CD4-positive, alpha-beta T cell (primary cell): ENCODE data around the gene EIF1. TPM values are rescaled to one million over a fixed set of nuclear protein-coding genes. Genes with fewer than 3 reads are reported as not detected.
A peak's percentile ranks its signal among the peaks of the same experiment; 100 is the strongest.
"Not testable (repeated sequence)": the region's sequence is repeated elsewhere in the genome, so short reads cannot be mapped to it uniquely, and the experiment has no call there.

ENCODE experiments used
- ATAC-seq: fragments of 200-7000 bp; cut with Tn5 transposase; one replicate; pipeline ENCODE4 v1.10.0; 2022; ENCODE audit warnings: mild to moderate bottlenecking; ENCODE audit not compliant: poor library complexity
- CTCF ChIA-PET: fragments of 350-600 bp; sonication (Branson Sonifier 250); formaldehyde crosslinking; loops from one replicate; lab custom pipeline; 2021; ENCODE audit warnings: antibody characterized with exemption, inconsistent platforms; lab: Charles Lee
- POLR2A ChIA-PET: fragments of 350-600 bp; sonication (Branson Sonifier 250); formaldehyde crosslinking; loops from one replicate; lab custom pipeline; 2021; ENCODE audit warnings: antibody characterized with exemption, inconsistent platforms; lab: Charles Lee
- DNase-seq, 14 experiments: peaks; one replicate each; pipeline ENCODE4 v3.0.0-alpha.2; 2013 to 2020; ENCODE audit warnings: mixed read lengths in 2 of 14
- H3K27ac ChIP-seq, 2 donors: one replicate each; pipeline versions ENCODE4 v1.5.1 to v1.7.0; 2013; ENCODE audit warnings: low read length in 2 of 2, low read depth in 1 of 2, mild to moderate bottlenecking in 1 of 2
- H3K27me3 ChIP-seq, 2 experiments: 1 replicate in 1 of 2; 2 replicates in 1 of 2; pipeline versions ENCODE4 v1.6.1 to v1.7.0; 2013; ENCODE audit warnings: low read length in 2 of 2, control low read depth in 1 of 2, mild to moderate bottlenecking in 1 of 2, moderate library complexity in 1 of 2; ENCODE audit not compliant: insufficient read depth in 2 of 2, control insufficient read depth in 1 of 2
- H3K36me3 ChIP-seq: one replicate; pipeline ENCODE4 v1.6.1; 2013; ENCODE audit warnings: low read length, control low read depth; ENCODE audit not compliant: insufficient read depth
- H3K4me1 ChIP-seq: one replicate; pipeline ENCODE4 v1.6.1; 2013; ENCODE audit warnings: low read length, control low read depth; ENCODE audit not compliant: insufficient read depth
- H3K4me3 ChIP-seq: one replicate; pipeline ENCODE4 v1.5.1; 2013; ENCODE audit warnings: mild to moderate bottlenecking, low read length, moderate library complexity
- H3K9me3 ChIP-seq, 2 experiments: 1 replicate in 1 of 2; 2 replicates in 1 of 2; pipeline versions ENCODE4 v1.6.1 to v1.7.0; 2013; ENCODE audit warnings: low read length in 2 of 2, mild to moderate bottlenecking in 2 of 2, control low read depth in 1 of 2, moderate library complexity in 1 of 2; ENCODE audit not compliant: control insufficient read depth in 1 of 2, insufficient read depth in 1 of 2
- H3K27ac Mint-ChIP-seq: one replicate; pipeline ENCODE4 v1.8.0; 2020; ENCODE audit warnings: mixed read lengths
- H3K27me3 Mint-ChIP-seq: one replicate; pipeline ENCODE4 v1.8.0; 2021; ENCODE audit warnings: mixed read lengths
- H3K36me3 Mint-ChIP-seq: one replicate; pipeline ENCODE4 v1.8.0; 2021; ENCODE audit warnings: low read depth, mixed read lengths
- H3K4me1 Mint-ChIP-seq: one replicate; pipeline ENCODE4 v1.8.0; 2021; ENCODE audit warnings: low read depth, mixed read lengths
- H3K4me3 Mint-ChIP-seq: one replicate; pipeline ENCODE4 v1.8.0; 2020; ENCODE audit warnings: mild to moderate bottlenecking, mixed read lengths
- H3K9me3 Mint-ChIP-seq: one replicate; pipeline ENCODE4 v1.8.0; 2020; ENCODE audit warnings: mixed read lengths
- CTCF ChIP-seq: fragments of 200-600 bp; IDR thresholded peaks from one replicate; pipeline ENCODE4 v1.8.0; 2022; ENCODE audit warnings: antibody characterized with exemption, mild to moderate bottlenecking
- intact Hi-C, 2 experiments: fragments of 100-400 bp; cut with DNase I in 1 of 2; cut with micrococcal nuclease in 1 of 2; formaldehyde crosslinking; loops; one replicate each; pipeline versions ENCODE4 v1.15.1 to v1.9.0; 2023 to 2025; cut with DNase I, micrococcal nuclease
- polyA plus RNA-seq, 2 donors: library from polyadenylated mRNA; unstranded; fragments of 120-200 nt; gene quantifications; one replicate each; pipeline ENCODE4 v1.2.1, GENCODE V29; 2013
- total RNA-seq, 174 experiments: library from RNA in 2 of 174; stranded (reverse) in 2 of 174; gene quantifications; one replicate each; pipeline ENCODE4 v1.2.3 and lab custom pipeline; 2021 to 2026

Gene EIF1
- total RNA-seq (1,000 to 10,000 TPM; 3,351 to 3,391 TPM), total RNA-seq (lab: John Stamatoyannopoulos, UW) (126 to 1,884 (median 250) reads per million in 172 experiments)
- 1,037 TPM for polyA plus RNA-seq (2013, experiment 1 of 2)
- 1,809 TPM for polyA plus RNA-seq (2013, experiment 2 of 2)

- Mint-ChIP-seq H3K36me3 (peaks cover 57% of the 10 kb centered on the region), H3K9me3 (no peaks in the 10 kb centered on the region), H3K27me3 (peaks cover 10% of the 10 kb centered on the region), H3K4me3 (peak within 1 kb of the TSS; percentile 99), H3K27ac (peak within 1 kb of the TSS; percentile 100), H3K4me1 (peaks cover 50% of the 10 kb centered on the region)
- TF ChIP-seq CTCF: no peak
- Histone ChIP-seq H3K4me1 (peaks cover 36% of the 10 kb centered on the region), H3K27ac (peak within 1 kb of the TSS; percentile 99 to 100), H3K9me3 (no peaks in the 10 kb centered on the region), H3K27me3 (no peaks in the 10 kb centered on the region), H3K4me3 (peak within 1 kb of the TSS; percentile 81), H3K36me3 (peaks cover 47% of the 10 kb centered on the region)
- ChIA-PET POLR2A (interaction anchor here (0.6 to 5.6 kb wide), 76 partner anchors 11 to 1795 kb away, joined by 3 to 373 read pairs (median 4); partner anchors contain the start of genes ACLY, BECN1, CNP and DHX8), CTCF (interaction anchor here (0.8 to 5.4 kb wide), 8 partner anchors 9 to 870 kb away, joined by 3 to 77 read pairs (median 10); no protein-coding TSS in a partner anchor)
- intact Hi-C loops: loop anchor here (1.0 to 10.0 kb wide), 4 partner anchors 10 to 1044 kb away; partner anchors contain the start of gene SMARCE1 (in 1 of the 2)
- peak; percentile 99 to 100 (median 100) for DNase-seq
- peak; percentile 74 for ATAC-seq
Observed at GRCh38 chr17:41688641-41689496, at the start of gene EIF1. Gene EIF1 (plus strand): TSS chr17:41688885. CDS start chr17:41689039, 154 bp downstream.

- CTCF ChIA-PET: no interaction called here
- POLR2A ChIA-PET: no interaction called here
- Mint-ChIP-seq H3K4me3 (no peak overlapping the region), H3K27ac (no peak overlapping the region), H3K9me3 (no peaks in the 10 kb centered on the region), H3K27me3 (no peaks in the 10 kb centered on the region), H3K36me3 (no peaks in the 10 kb centered on the region), H3K4me1 (no peaks in the 10 kb centered on the region)
- Histone ChIP-seq H3K27ac (no peak overlapping the region), H3K4me1 (no peaks in the 10 kb centered on the region), H3K9me3 (no peaks in the 10 kb centered on the region), H3K36me3 (no peaks in the 10 kb centered on the region), H3K27me3 (no peaks in the 10 kb centered on the region), H3K4me3 (no peak overlapping the region)
- intact Hi-C loops: no loop called here
- ATAC-seq (no peak), DNase-seq (no peak)
- TF ChIP-seq CTCF: no peak
Observed at GRCh38 chr17:41638941-41639340, 49.7 kb upstream of the EIF1 start.

- intact Hi-C loops: no loop called here
- ATAC-seq (no peak), DNase-seq (no peak)
- Histone ChIP-seq H3K27ac (no peak overlapping the region), H3K4me1 (no peaks in the 10 kb centered on the region), H3K27me3 (no peaks in the 10 kb centered on the region), H3K36me3 (no peaks in the 10 kb centered on the region), H3K9me3 (no peaks in the 10 kb centered on the region), H3K4me3 (no peak overlapping the region)
- H3K4me3 Mint-ChIP-seq: no peak overlapping the region
- no peaks in the 10 kb centered on the region for H3K27me3 Mint-ChIP-seq
- H3K4me1 Mint-ChIP-seq: no peaks in the 10 kb centered on the region
- H3K9me3 Mint-ChIP-seq: no peaks in the 10 kb centered on the region
- no peaks in the 10 kb centered on the region for H3K36me3 Mint-ChIP-seq
- TF ChIP-seq CTCF: no peak
- ChIA-PET CTCF (interaction anchor here (1.4 kb wide), 1 partner anchor 23 kb away, joined by 3 read pairs; no protein-coding TSS in a partner anchor), POLR2A (no interaction called here)
- no peak overlapping the region for H3K27ac Mint-ChIP-seq
Observed at GRCh38 chr17:41639492-41640473, 48.9 kb upstream of the EIF1 start.

GRCh38 chr17:41640596-41640995 is 48.1 kb upstream of the EIF1 start:
- H3K36me3 ChIP-seq, POLR2A ChIA-PET, H3K4me3 ChIP-seq, H3K27ac ChIP-seq, H3K27ac Mint-ChIP-seq, H3K4me1 ChIP-seq, H3K4me3 Mint-ChIP-seq, ATAC-seq, intact Hi-C loops, H3K27me3 Mint-ChIP-seq, H3K9me3 ChIP-seq, H3K9me3 Mint-ChIP-seq, DNase-seq, H3K27me3 ChIP-seq, H3K36me3 Mint-ChIP-seq, H3K4me1 Mint-ChIP-seq: not testable (repeated sequence)
- CTCF ChIA-PET: interaction anchor here (1.4 kb wide), 1 partner anchor 22 kb away, joined by 3 read pairs; no protein-coding TSS in a partner anchor
